ENCODE results near the gene DEFB124.
"Not testable (repeated sequence)": the region's sequence is repeated elsewhere in the genome, so short reads cannot be mapped to it uniquely, and the experiment has no call there.

Gene DEFB124, protein sequence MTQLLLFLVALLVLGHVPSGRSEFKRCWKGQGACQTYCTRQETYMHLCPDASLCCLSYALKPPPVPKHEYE

GRCh38 chr20:31474758-31475427, at the start of gene DEFB124, which contains the start of gene REM1:
Gene DEFB124 (minus strand): TSS chr20:31475127. CDS start chr20:31473013, 2,114 bp downstream.
Gene REM1 (plus strand): TSS chr20:31475288. CDS start chr20:31476446, 1,158 bp downstream.
- DNase-seq = no peak

GRCh38 chr20:31523361-31524283, 48.7 kb upstream of the DEFB124 start:
- no peak for DNase-seq

- DNase-seq = no peak
Measured at GRCh38 chr20:31522731-31523130, 47.8 kb upstream of the DEFB124 start.

GRCh38 chr20:31521267-31521666, 46.3 kb upstream of the DEFB124 start:
- DNase-seq = not testable (repeated sequence)

GRCh38 chr20:31517373-31517772, 42.4 kb upstream of the DEFB124 start:
- peak; percentile 71 for DNase-seq

- DNase-seq = no peak
Measured at GRCh38 chr20:31516651-31517050, 41.7 kb upstream of the DEFB124 start.

GRCh38 chr20:31516166-31516565, 41.2 kb upstream of the DEFB124 start:
- DNase-seq = no peak

GRCh38 chr20:31515775-31516107, 40.8 kb upstream of the DEFB124 start:
- peak; percentile 36 for DNase-seq

DNA sequence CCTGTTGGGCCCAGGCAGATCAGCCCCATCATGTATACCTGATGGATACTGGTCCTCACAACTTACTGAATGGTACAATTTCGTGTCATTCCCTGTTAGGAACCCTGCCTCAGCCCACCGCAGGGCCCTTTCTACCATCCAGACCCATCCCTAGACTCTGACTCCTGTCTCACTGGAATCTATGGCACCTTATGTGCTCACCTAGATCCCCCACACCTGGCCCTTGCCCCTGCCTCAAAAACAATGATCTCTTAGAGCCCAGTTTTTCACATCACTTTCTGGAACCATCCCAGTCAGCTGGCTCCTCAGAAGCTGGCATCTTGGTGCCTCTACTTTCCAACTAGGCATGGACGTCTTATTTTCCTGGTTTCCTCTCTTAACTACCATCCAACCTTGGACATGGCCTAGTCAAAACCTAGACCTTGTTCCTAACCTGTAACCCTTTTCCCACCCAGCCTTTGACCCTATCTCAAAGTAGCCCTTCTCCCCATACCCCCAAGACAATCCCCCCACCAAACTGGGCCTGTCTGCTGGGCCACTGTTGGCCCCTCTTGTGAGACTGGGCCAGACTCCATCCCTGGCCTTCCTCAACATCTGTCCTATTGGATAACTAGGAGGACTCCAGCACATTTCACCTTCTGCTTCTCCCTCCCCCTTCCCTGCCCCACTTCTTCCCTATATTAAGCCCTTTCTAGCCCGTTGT, 40.3 kb upstream of the DEFB124 start:
- no peak for DNase-seq

- peak; percentile 95 for DNase-seq
Measured at GRCh38 chr20:31514154-31515071, 39.5 kb upstream of the DEFB124 start, which contains the start of gene HM13. Gene HM13 (plus strand): TSS chr20:31514442. CDS start chr20:31514552, 110 bp downstream.

DNA sequence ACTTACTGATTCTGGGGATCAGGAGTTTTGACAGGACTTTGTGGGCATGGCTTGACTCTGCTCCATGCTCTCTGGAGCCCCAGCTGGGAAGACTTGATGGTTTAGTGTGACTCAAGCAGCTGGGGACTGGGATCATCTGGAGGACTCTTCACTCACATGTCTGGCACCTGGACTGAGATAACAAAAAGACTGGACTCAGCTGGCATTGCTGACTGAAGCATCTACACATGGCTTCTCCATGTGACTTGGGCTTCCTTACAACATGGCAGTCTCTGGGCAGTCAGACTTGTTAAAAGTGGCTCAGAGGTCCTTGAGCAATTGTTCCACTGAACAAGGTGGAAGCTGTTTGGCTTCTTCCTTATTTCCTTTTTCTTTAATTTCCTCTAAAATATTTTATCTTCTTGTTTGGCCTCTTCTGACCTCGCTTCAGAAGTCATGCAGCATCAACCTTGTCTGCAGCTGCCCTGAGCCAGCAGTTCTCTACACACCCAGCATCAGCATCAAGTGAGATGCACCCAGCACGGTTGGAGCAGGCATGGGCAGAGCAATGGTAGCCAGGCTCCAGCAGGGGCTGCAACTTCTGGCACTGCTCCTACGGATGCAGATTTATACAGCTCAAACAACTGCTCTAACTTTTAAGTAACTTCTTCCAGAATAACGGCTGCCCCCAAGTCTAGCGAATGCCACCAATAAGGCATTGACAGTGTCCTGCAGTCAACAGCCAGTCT, 33.8 kb upstream of the DEFB124 start:
- DNase-seq = peak; percentile 17

GRCh38 chr20:31505903-31506302, 31.0 kb upstream of the DEFB124 start:
- no peak for DNase-seq

GRCh38 chr20:31502884-31503673, 28.2 kb upstream of the DEFB124 start:
- peak; percentile 93 for DNase-seq

DNA sequence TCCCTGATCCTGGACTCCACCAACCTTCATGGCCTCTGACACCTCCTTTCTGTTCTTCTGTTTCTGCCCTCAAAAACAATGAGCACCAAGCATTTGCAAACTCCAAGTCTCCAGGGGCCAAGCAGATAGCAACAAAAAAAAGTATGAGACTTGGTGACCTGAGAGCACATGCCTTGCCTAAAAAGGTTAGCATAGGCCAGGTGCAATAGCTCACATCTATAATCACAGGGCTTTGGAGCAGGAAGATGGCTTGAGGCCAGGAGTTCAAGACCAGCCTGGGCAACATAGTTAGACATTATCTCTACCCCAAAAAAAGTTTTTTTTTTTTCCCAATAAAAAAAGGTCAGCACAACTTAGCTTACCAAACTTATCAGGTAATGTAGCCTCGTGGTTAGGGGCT, 25.6 kb upstream of the DEFB124 start:
- no peak for DNase-seq

DNA sequence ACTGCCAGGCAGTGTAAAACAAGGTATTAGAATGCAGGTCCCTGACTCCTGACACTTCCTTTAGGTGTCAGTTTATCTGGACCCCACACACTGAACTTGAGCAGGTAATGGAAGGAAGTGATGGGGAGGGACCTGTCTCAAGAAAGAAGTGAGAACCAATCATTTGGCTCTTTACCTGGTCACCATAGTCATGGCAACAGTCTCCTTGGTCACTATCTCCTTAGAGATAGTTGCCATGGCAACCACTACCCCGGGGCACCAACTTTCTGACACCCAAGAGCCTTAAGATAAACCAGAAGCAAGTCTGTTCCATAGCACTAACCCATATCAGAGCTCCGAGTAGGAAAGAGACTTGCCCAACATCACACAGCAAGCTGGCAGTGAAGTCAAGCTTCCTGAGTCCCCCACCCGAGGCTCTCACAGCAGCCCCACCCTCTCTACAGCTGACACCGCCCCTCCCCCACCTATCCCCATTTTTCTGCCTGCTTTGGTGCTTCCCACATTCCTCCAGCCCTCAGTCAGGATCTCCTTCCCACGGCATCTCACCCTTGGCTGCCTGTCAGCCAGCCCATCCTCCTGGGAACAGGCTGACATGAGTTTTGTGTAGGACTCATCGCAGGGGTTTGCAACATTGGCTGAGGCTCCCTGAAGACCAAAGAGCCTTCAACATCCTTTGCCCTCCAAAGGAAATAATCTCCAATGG, 23.1 kb upstream of the DEFB124 start:
- no peak for DNase-seq

GRCh38 chr20:31496761-31497295, 21.9 kb upstream of the DEFB124 start:
- peak; percentile 66 for DNase-seq

- DNase-seq = peak; percentile 66
Measured at GRCh38 chr20:31494131-31494530, 19.2 kb upstream of the DEFB124 start.

- DNase-seq = no peak
Measured at GRCh38 chr20:31490752-31491151, 15.8 kb upstream of the DEFB124 start.

DNA sequence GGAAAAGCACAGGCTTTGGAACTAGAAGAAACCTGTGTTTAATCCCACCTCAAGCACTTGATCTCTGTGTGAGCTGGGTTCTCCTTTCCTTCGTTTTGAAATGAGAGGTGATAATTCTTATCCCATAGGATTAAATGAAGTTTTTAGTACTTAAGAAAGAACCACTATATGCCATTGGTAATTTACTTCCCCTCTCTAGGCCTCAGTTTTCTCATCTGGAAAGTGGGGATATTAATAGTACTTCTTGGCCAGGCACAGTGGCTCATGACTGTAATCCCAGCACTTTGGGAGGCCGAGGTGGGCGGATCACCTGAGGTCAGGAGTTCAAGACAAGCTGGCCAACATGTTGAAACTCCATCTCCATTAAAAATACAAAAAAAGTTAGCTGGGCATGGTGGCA, 14.2 kb upstream of the DEFB124 start:
- DNase-seq = no peak
